Skeletal muscle tissue (tissue), 4 donors: Measurements from ENCODE around the gene DEPDC5. TPM values are rescaled to one million over a fixed set of nuclear protein-coding genes. Genes with fewer than 3 reads are reported as not detected.

Source experiments
- H3K27ac ChIP-seq: one replicate; pipeline ENCODE4 v1.7.0; 2013; ENCODE audit warnings: mild to moderate bottlenecking, low read depth, low read length, inconsistent platforms
- H3K27me3 ChIP-seq, 3 donors: one replicate each; pipeline ENCODE4 v1.7.0; 2013; ENCODE audit warnings: low read length in 3 of 3; ENCODE audit not compliant: control insufficient read depth in 3 of 3, insufficient read depth in 3 of 3
- H3K36me3 ChIP-seq, 3 donors: one replicate each; pipeline ENCODE4 v1.7.0; 2013; ENCODE audit warnings: low read length in 3 of 3; ENCODE audit not compliant: control insufficient read depth in 3 of 3, insufficient read depth in 3 of 3
- H3K4me1 ChIP-seq, 3 donors: one replicate each; pipeline ENCODE4 v1.7.0; 2013; ENCODE audit warnings: low read length in 3 of 3, mild to moderate bottlenecking in 3 of 3; ENCODE audit not compliant: control insufficient read depth in 3 of 3, insufficient read depth in 3 of 3
- H3K4me3 ChIP-seq, 3 donors: one replicate each; pipeline ENCODE4 v1.7.0; 2013; ENCODE audit warnings: low read length in 3 of 3
- H3K9ac ChIP-seq, 3 donors: one replicate each; pipeline ENCODE4 v1.7.0; 2013; ENCODE audit warnings: low read length in 3 of 3, mild to moderate bottlenecking in 3 of 3, moderate library complexity in 2 of 3, low read depth in 1 of 3
- H3K9me3 ChIP-seq, 3 donors: one replicate each; pipeline ENCODE4 v1.7.0; 2013; ENCODE audit warnings: low read length in 3 of 3; ENCODE audit not compliant: control insufficient read depth in 3 of 3
- total RNA-seq: library from RNA; depleted of rRNA; stranded (reverse); fragments of >200 nt; gene quantifications from one replicate; pipeline ENCODE4 v1.2.3, GENCODE V29; 2014
- donor health status: Osteomylitis.

Gene DEPDC5
- total RNA-seq, 1 donor from 2014 or later, result 14.1 TPM

GRCh38 chr22:31925056-31925455, 171.2 kb downstream of the DEPDC5 start:
- Histone ChIP-seq H3K27me3 (no peaks in the 10 kb centered on the region), H3K4me3 (no peak overlapping the region), H3K27ac (no peak overlapping the region), H3K36me3 (no peaks in the 10 kb centered on the region), H3K4me1 (peaks cover 0 to 5% (median 0%) of the 10 kb centered on the region in 3 donors), H3K9ac (no peak overlapping the region), H3K9me3 (no peaks in the 10 kb centered on the region)

- Histone ChIP-seq H3K9ac (no peak overlapping the region), H3K4me3 (no peak overlapping the region), H3K36me3 (no peaks in the 10 kb centered on the region)
Observed at GRCh38 chr22:31926024-31926423, 172.2 kb downstream of the DEPDC5 start.

GRCh38 chr22:31926969-31927368, 173.2 kb downstream of the DEPDC5 start:
- Histone ChIP-seq H3K4me1 (peaks cover 0 to 5% (median 0%) of the 10 kb centered on the region in 3 donors), H3K27me3 (no peaks in the 10 kb centered on the region), H3K4me3 (no peak overlapping the region), H3K9ac (no peak overlapping the region), H3K9me3 (no peaks in the 10 kb centered on the region), H3K27ac (no peak overlapping the region), H3K36me3 (no peaks in the 10 kb centered on the region)

More at GRCh38 chr22:31926024-31926423, 172.2 kb downstream of the DEPDC5 start:
- peaks cover 0 to 5% (median 0%) of the 10 kb centered on the region in 3 donors for H3K4me1 ChIP-seq
- H3K9me3 ChIP-seq, result no peaks in the 10 kb centered on the region
- no peak overlapping the region for H3K27ac ChIP-seq
- H3K27me3 ChIP-seq, result no peaks in the 10 kb centered on the region

- Histone ChIP-seq H3K4me1 (peaks cover 0 to 2% (median 0%) of the 10 kb centered on the region in 3 donors), H3K9ac (no peak overlapping the region), H3K27ac (no peak overlapping the region), H3K27me3 (no peaks in the 10 kb centered on the region), H3K9me3 (no peaks in the 10 kb centered on the region), H3K36me3 (no peaks in the 10 kb centered on the region), H3K4me3 (no peak overlapping the region)
Observed at GRCh38 chr22:31927562-31927961, 173.7 kb downstream of the DEPDC5 start.

- Histone ChIP-seq H3K27ac (no peak overlapping the region), H3K27me3 (no peaks in the 10 kb centered on the region), H3K4me1 (peaks cover 0 to 2% (median 0%) of the 10 kb centered on the region in 3 donors), H3K9me3 (no peaks in the 10 kb centered on the region), H3K4me3 (no peak overlapping the region), H3K36me3 (no peaks in the 10 kb centered on the region), H3K9ac (no peak overlapping the region)
Observed at GRCh38 chr22:31929167-31929930, 175.5 kb downstream of the DEPDC5 start.

GRCh38 chr22:31932863-31933262, 179.0 kb downstream of the DEPDC5 start:
- no peaks in the 10 kb centered on the region for H3K9me3 ChIP-seq
- no peak overlapping the region for H3K9ac ChIP-seq
- H3K36me3 ChIP-seq, result no peaks in the 10 kb centered on the region
- H3K27ac ChIP-seq, result no peak overlapping the region
- no peak overlapping the region for H3K4me3 ChIP-seq
- H3K4me1 ChIP-seq, result peaks cover 0 to 5% (median 2%) of the 10 kb centered on the region in 3 donors
- no peaks in the 10 kb centered on the region for H3K27me3 ChIP-seq

- no peak overlapping the region for H3K4me3 ChIP-seq
- no peaks in the 10 kb centered on the region for H3K36me3 ChIP-seq
- peaks cover 0 to 5% (median 2%) of the 10 kb centered on the region in 3 donors for H3K4me1 ChIP-seq
- no peaks in the 10 kb centered on the region for H3K27me3 ChIP-seq
- no peaks in the 10 kb centered on the region for H3K9me3 ChIP-seq
- no peak overlapping the region for H3K9ac ChIP-seq
- H3K27ac ChIP-seq, result no peak overlapping the region
Observed at GRCh38 chr22:31933406-31933805, 179.6 kb downstream of the DEPDC5 start.

GRCh38 chr22:31933816-31934482, 180.1 kb downstream of the DEPDC5 start:
- Histone ChIP-seq H3K36me3 (no peaks in the 10 kb centered on the region), H3K4me3 (no peak overlapping the region), H3K9me3 (no peaks in the 10 kb centered on the region), H3K9ac (no peak overlapping the region), H3K27ac (no peak overlapping the region), H3K4me1 (peaks cover 0 to 5% (median 2%) of the 10 kb centered on the region in 3 donors), H3K27me3 (no peaks in the 10 kb centered on the region)

GRCh38 chr22:31935961-31936635, 182.3 kb downstream of the DEPDC5 start:
- H3K36me3 ChIP-seq, result no peaks in the 10 kb centered on the region
- H3K27me3 ChIP-seq, result no peaks in the 10 kb centered on the region
- H3K4me3 ChIP-seq, result no peak overlapping the region
- H3K9me3 ChIP-seq, result no peaks in the 10 kb centered on the region
- H3K27ac ChIP-seq, result no peak overlapping the region
- peaks cover 0 to 5% (median 0%) of the 10 kb centered on the region in 3 donors for H3K4me1 ChIP-seq
- no peak overlapping the region for H3K9ac ChIP-seq

GRCh38 chr22:31937341-31937740, 183.5 kb downstream of the DEPDC5 start:
- no peaks in the 10 kb centered on the region for H3K9me3 ChIP-seq
- no peak overlapping the region for H3K4me3 ChIP-seq
- H3K36me3 ChIP-seq, result no peaks in the 10 kb centered on the region
- H3K27me3 ChIP-seq, result no peaks in the 10 kb centered on the region
- no peak overlapping the region for H3K27ac ChIP-seq
- H3K4me1 ChIP-seq, result peaks cover 0 to 5% (median 0%) of the 10 kb centered on the region in 3 donors
- H3K9ac ChIP-seq, result no peak overlapping the region
